H1 (cell line): Measurements from ENCODE around the gene CASQ1. TPM values are rescaled to one million over a fixed set of nuclear protein-coding genes. Genes with fewer than 3 reads are reported as not detected.

Experiments
- CTCF ChIA-PET: fragments of 300-600 bp; sonication (Branson Sonifier 250); formaldehyde crosslinking; loops from one replicate; lab custom pipeline; 2021; ENCODE audit not compliant: partially characterized antibody; lab: Charles Lee
- POLR2A ChIA-PET: fragments of 300-600 bp; sonication (Branson Sonifier 250); formaldehyde crosslinking; loops from one replicate; lab custom pipeline; 2021; ENCODE audit warnings: inconsistent platforms; ENCODE audit not compliant: partially characterized antibody; lab: Charles Lee
- DNase-seq, 2 experiments: peaks; one replicate each; pipeline versions ENCODE4 v3.0.0 to v3.0.0-alpha.2; 2010 to 2022; ENCODE audit warnings: low spot score in 2 of 2, low read depth in 1 of 2, mixed read lengths in 1 of 2
- FAIRE-seq: peaks from 2 replicates; lab custom pipeline; 2011; peaks lifted over from hg19 to GRCh38; lab: Jason Lieb, UNC
- H2AFZ ChIP-seq: 2 replicates; pipeline ENCODE4 v1.8.1; 2012; ENCODE audit warnings: low read length, inconsistent platforms
- H2AK5ac ChIP-seq: 2 replicates; pipeline ENCODE4 v1.6.1; 2013; ENCODE audit warnings: low read depth, low read length
- H2BK120ac ChIP-seq: replicated peaks from 2 replicates; pipeline ENCODE3; 2013; ENCODE audit warnings: low read depth, low read length, inconsistent platforms
- H2BK12ac ChIP-seq: 2 replicates; pipeline ENCODE4 v1.6.1; 2013; ENCODE audit warnings: low read depth, low read length
- H2BK15ac ChIP-seq: 2 replicates; pipeline ENCODE4 v1.6.1; 2013; ENCODE audit warnings: low read length
- H2BK20ac ChIP-seq: 2 replicates; pipeline ENCODE4 v1.6.1; 2013; ENCODE audit warnings: low read length
- H2BK5ac ChIP-seq: 2 replicates; pipeline ENCODE4 v1.6.1; 2013; ENCODE audit warnings: low read depth, low read length
- H3K14ac ChIP-seq: 2 replicates; pipeline ENCODE4 v1.6.1; 2013; ENCODE audit warnings: inconsistent platforms; ENCODE audit not compliant: insufficient read length
- H3K18ac ChIP-seq: 2 replicates; pipeline ENCODE4 v1.6.1; 2013; ENCODE audit warnings: low read length; ENCODE audit errors: extremely low read depth
- H3K23ac ChIP-seq: 2 replicates; pipeline ENCODE4 v1.6.1; 2013; ENCODE audit warnings: inconsistent platforms; ENCODE audit not compliant: insufficient read length
- H3K23me2 ChIP-seq: 2 replicates; pipeline ENCODE4 v1.6.1; 2013; ENCODE audit warnings: low read depth, low read length
- H3K27ac ChIP-seq: 2 replicates; pipeline ENCODE4 v1.6.1; 2011; ENCODE audit warnings: low read depth, low read length, inconsistent platforms
- H3K27me3 ChIP-seq, 4 experiments: replicated peaks in 1 of 4; 1 replicate in 1 of 4; 2 replicates in 3 of 4; pipeline versions ENCODE4 v1.6.1 to v1.8.1; 2011 to 2013; ENCODE audit warnings: low read length in 3 of 4, mild to moderate bottlenecking in 3 of 4, inconsistent platforms in 2 of 4, mixed read lengths in 2 of 4, moderate library complexity in 1 of 4; ENCODE audit not compliant: control insufficient read depth in 3 of 4, insufficient read depth in 3 of 4; ENCODE audit errors: extremely low read depth in 1 of 4
- H3K36me3 ChIP-seq, 4 experiments: 2 replicates each; pipeline versions ENCODE4 v1.6.1 to v1.8.1; 2011 to 2013; ENCODE audit warnings: mild to moderate bottlenecking in 4 of 4, low read length in 3 of 4, moderate library complexity in 2 of 4, control low read depth in 1 of 4, inconsistent platforms in 1 of 4; ENCODE audit not compliant: insufficient read depth in 4 of 4, control insufficient read depth in 2 of 4
- H3K4ac ChIP-seq: replicated peaks from 2 replicates; pipeline ENCODE3; 2013; ENCODE audit warnings: low read length, low read depth, mixed read lengths, inconsistent platforms; ENCODE audit not compliant: insufficient read length
- H3K4me1 ChIP-seq, 4 experiments: replicated peaks in 1 of 4; 1 replicate in 1 of 4; 2 replicates in 3 of 4; pipeline versions ENCODE4 v1.6.1 to v1.8.1; 2011 to 2013; ENCODE audit warnings: low read length in 3 of 4, inconsistent platforms in 2 of 4, mixed read lengths in 1 of 4; ENCODE audit not compliant: insufficient read depth in 4 of 4, control insufficient read depth in 3 of 4
- H3K4me2 ChIP-seq, 2 experiments: 2 replicates each; pipeline versions ENCODE4 v1.6.1 to v1.8.1; 2011 to 2013; ENCODE audit warnings: low read depth in 2 of 2, low read length in 2 of 2, control low read depth in 1 of 2, inconsistent platforms in 1 of 2, mild to moderate bottlenecking in 1 of 2; ENCODE audit not compliant: insufficient read depth in 1 of 2
- H3K4me3 ChIP-seq, 4 experiments: fragments of 200-600, 300-600 bp in 1 of 4; sonication (generic), shearing (Covaris generic), sonication (Bioruptor Twin) in 1 of 4; 2 replicates each; pipeline versions ENCODE4 v1.5.1 to v1.8.1; 2011 to 2016; ENCODE audit warnings: low read length in 4 of 4, low read depth in 3 of 4, control low read depth in 2 of 4, inconsistent platforms in 2 of 4, mild to moderate bottlenecking in 2 of 4, mixed read lengths in 1 of 4, moderate library complexity in 1 of 4; ENCODE audit not compliant: insufficient read depth in 2 of 4; ENCODE audit errors: extremely low read depth in 1 of 4
- H3K56ac ChIP-seq: replicated peaks from 2 replicates; pipeline ENCODE3; 2013; ENCODE audit warnings: low read depth, mild to moderate bottlenecking, mixed read lengths, low read length, inconsistent platforms; ENCODE audit not compliant: insufficient read length
- H3K79me1 ChIP-seq: 2 replicates; pipeline ENCODE4 v1.6.1; 2013; ENCODE audit warnings: low read depth, low read length, control low read depth
- H3K79me2 ChIP-seq, 2 experiments: 2 replicates each; pipeline versions ENCODE4 v1.6.1 to v1.8.1; 2012 to 2013; ENCODE audit warnings: low read length in 2 of 2, mild to moderate bottlenecking in 2 of 2, inconsistent platforms in 1 of 2; ENCODE audit not compliant: insufficient read depth in 2 of 2, control insufficient read depth in 1 of 2
- H3K9ac ChIP-seq, 4 experiments: replicated peaks in 1 of 4; 1 replicate in 1 of 4; 2 replicates in 3 of 4; pipeline versions ENCODE4 v1.6.1 to v1.8.1; 2011 to 2013; ENCODE audit warnings: low read depth in 3 of 4, low read length in 3 of 4, control low read depth in 2 of 4, mild to moderate bottlenecking in 2 of 4, moderate library complexity in 2 of 4, inconsistent platforms in 1 of 4; ENCODE audit errors: extremely low read depth in 1 of 4
- H3K9me3 ChIP-seq, 2 experiments: 2 replicates each; pipeline versions ENCODE4 v1.6.1 to v1.8.1; 2012 to 2013; ENCODE audit warnings: mild to moderate bottlenecking in 2 of 2, moderate library complexity in 2 of 2, control low read depth in 1 of 2, inconsistent platforms in 1 of 2, low read depth in 1 of 2, low read length in 1 of 2, mixed read lengths in 1 of 2; ENCODE audit not compliant: insufficient read depth in 2 of 2
- H4K20me1 ChIP-seq, 2 experiments: replicated peaks in 1 of 2; 2 replicates each; pipeline versions ENCODE3 to v1.8.1; 2011 to 2013; ENCODE audit warnings: inconsistent platforms in 2 of 2, low read length in 2 of 2, mild to moderate bottlenecking in 1 of 2; ENCODE audit not compliant: insufficient read depth in 2 of 2, control insufficient read depth in 1 of 2
- H4K5ac ChIP-seq: 2 replicates; pipeline ENCODE4 v1.6.1; 2013; ENCODE audit warnings: low read length, low read depth, mixed read lengths, inconsistent platforms; ENCODE audit not compliant: insufficient read length
- H4K8ac ChIP-seq: 2 replicates; pipeline ENCODE4 v1.8.0; 2013; ENCODE audit warnings: mild to moderate bottlenecking, moderate library complexity, low read length, inconsistent platforms; ENCODE audit not compliant: insufficient read depth; ENCODE audit errors: extremely low read depth
- H4K91ac ChIP-seq: replicated peaks from 2 replicates; pipeline ENCODE3; 2013; ENCODE audit warnings: low read length, mixed read lengths, inconsistent platforms; ENCODE audit not compliant: insufficient read length
- ATF3 ChIP-seq: IDR thresholded peaks from 2 replicates; pipeline ENCODE4 v1.6.1; 2011; ENCODE audit warnings: low read depth, mild to moderate bottlenecking, low read length; ENCODE audit not compliant: insufficient read depth
- POLR2AphosphoS5 ChIP-seq: IDR thresholded peaks from 2 replicates; pipeline ENCODE4 v1.6.1; 2011; ENCODE audit warnings: low read depth, low read length
- POU5F1 ChIP-seq: IDR thresholded peaks from 2 replicates; pipeline ENCODE4 v1.6.1; 2011; ENCODE audit warnings: low read depth, mild to moderate bottlenecking, low read length, moderate library complexity
- ZNF274 ChIP-seq: IDR thresholded peaks from 2 replicates; pipeline ENCODE4 v1.7.0; 2012; ENCODE audit warnings: low read length, borderline replicate concordance; ENCODE audit errors: extremely low read depth
- WGBS, 2 experiments: shearing (Covaris generic) in 1 of 2; methylation state at CpG; one replicate each; pipeline versions ENCODE4 v1.1.6 to v1.1.7; 2013 to 2015; ENCODE audit warnings: low lambda C conversion rate in 2 of 2, mixed read lengths in 2 of 2, inconsistent platforms in 1 of 2, low coverage in 1 of 2, missing lambda C conversion rate in 1 of 2; ENCODE audit not compliant: insufficient replicate concordance in 2 of 2, insufficient coverage in 1 of 2, insufficient read length in 1 of 2; ENCODE audit errors: extremely low coverage in 1 of 2, missing lambda C conversion rate in 1 of 2; 5-methylcytosine and 5-hydroxymethylcytosine counted together
- polyA plus RNA-seq, 7 experiments: library from polyadenylated mRNA; depleted of rRNA in 3 of 7; stranded (reverse) in 5 of 7; unstranded in 2 of 7; fragments of >200 nt in 5 of 7; fragments of 200-250 nt in 2 of 7; gene quantifications; 1 replicate in 5 of 7; 2 replicates in 1 of 7; 4 replicates in 1 of 7; pipeline versions ENCODE4 v1.2.1 to v1.2.3, GENCODE V29; 2011 to 2013; ENCODE audit warnings: missing spikeins in 2 of 7, mixed read lengths in 2 of 7
- total RNA-seq: library from RNA; stranded (reverse); fragmentation: NEBNext Ultra II Directional; extraction: Animal tissue kit (Norgen Biotek cat#: 25700); gene quantifications from 2 replicates; pipeline ENCODE4 v1.2.1, GENCODE V29; 2021

CASQ1 gene
- total and polyA plus RNA-seq, 2 of the 8 experiments (the other 6 are each of a cell fraction or from before 2014, with no cell fraction given) = 0.80 to 1.3 TPM

GRCh38 chr1:160224606-160225005 lies 34.2 kb downstream of the CASQ1 start:
- Histone ChIP-seq H3K4me1 (no peaks in the 10 kb centered on the region), H3K27me3 (no peaks in the 10 kb centered on the region), H3K18ac (no peak overlapping the region), H3K4me3 (no peak overlapping the region), H2BK120ac (no peak overlapping the region), H3K27ac (no peak overlapping the region), H3K9me3 (no peaks in the 10 kb centered on the region), H4K5ac (no peak overlapping the region), H2BK12ac (no peak overlapping the region), H2AK5ac (no peak overlapping the region), H3K23me2 (no peaks in the 10 kb centered on the region), H2BK5ac (no peak overlapping the region), H4K8ac (no peak overlapping the region), H3K9ac (no peak overlapping the region), H3K79me2 (no peaks in the 10 kb centered on the region), H2BK20ac (no peak overlapping the region), H2AFZ (no peak overlapping the region), H3K4me2 (no peak overlapping the region), H2BK15ac (no peak overlapping the region), H3K23ac (no peak overlapping the region), H3K14ac (no peak overlapping the region), H3K36me3 (peaks cover 20 to 92% (median 61%) of the 10 kb centered on the region in 4 experiments), H3K56ac (no peak overlapping the region), H3K79me1 (no peaks in the 10 kb centered on the region), H4K91ac (no peak overlapping the region), H4K20me1 (peaks cover 0 to 2% of the 10 kb centered on the region in 2 experiments), H3K4ac (no peak overlapping the region)
- 80% methylated on average over 2 of the region's 2 CpGs; no CpG with 5 or more reads in 1 of the 2 experiments for WGBS, 2 experiments
- ChIA-PET POLR2A (interaction anchor here (0.7 to 3.6 kb wide), 5 partner anchors 10 to 103 kb away, joined by 3 to 15 read pairs (median 4); no protein-coding TSS in a partner anchor), CTCF (interaction anchor here (0.9 to 7.4 kb wide), 8 partner anchors 27 to 122 kb away, joined by 4 to 103 read pairs (median 5); partner anchors contain the start of gene CASQ1)
- TF ChIP-seq ATF3 (no peak), POU5F1 (no peak), ZNF274 (no peak), POLR2AphosphoS5 (0 out of 2 replicates have a peak, but pooled peaks have one; percentile 45)
- FAIRE-seq = no peak
- DNase-seq = no peak
